HCT116 (cell line): Measurements from ENCODE around the gene FILIP1. TPM values are rescaled to one million over a fixed set of nuclear protein-coding genes. Genes with fewer than 3 reads are reported as not detected.

Experiments used
- ATAC-seq: fragments of 200-7000 bp; cut with Tn5 transposase; 2 replicates; pipeline ENCODE4 v1.9.1; 2020; ENCODE audit warnings: mild to moderate bottlenecking, moderate library complexity
- BruUV-seq: library from RNA; stranded (reverse); fragments of 400-500 nt; replicated peaks from 2 replicates; lab custom pipeline; 2021; lab: Mats Ljungman, UMichigan
- CTCF ChIA-PET: fragments of 300-600 bp; sonication (Branson Sonifier 250); formaldehyde crosslinking; loops from one replicate; lab custom pipeline; 2021; ENCODE audit warnings: antibody characterized with exemption; lab: Charles Lee
- POLR2A ChIA-PET: fragments of 300-600, 350-600 bp; sonication (Branson Sonifier 250); formaldehyde crosslinking; loops from one replicate; lab custom pipeline; 2021; ENCODE audit warnings: antibody characterized with exemption; lab: Charles Lee
- RAD21 ChIA-PET, 2 experiments: fragments of 300-600 bp; sonication (Branson Sonifier 250); formaldehyde crosslinking; loops; one replicate each; lab custom pipeline; 2023; ENCODE audit warnings: low total read pairs in 2 of 2; ENCODE audit not compliant: uncharacterized antibody in 2 of 2, unreplicated experiment in 2 of 2, low non-redundant PET in 1 of 2; lab: Charles Lee
- DNase-seq: peaks from one replicate; pipeline ENCODE4 v3.0.0-alpha.2; 2010; ENCODE audit warnings: low read depth, low spot score
- H2AFZ ChIP-seq: fragments of 200-600 bp; shearing (Covaris generic), sonication (generic); 2 replicates; pipeline ENCODE4 v1.6.1; 2017; ENCODE audit warnings: low read depth, mixed run types, mixed read lengths, antibody characterized with exemption, low read length; ENCODE audit not compliant: poor library complexity, severe bottlenecking
- H3K27ac ChIP-seq: 2 replicates; pipeline ENCODE4 v1.5.1; 2012; ENCODE audit warnings: low read depth, low read length
- H3K27me3 ChIP-seq: fragments of 200-600 bp; sonication (generic); 2 replicates; pipeline ENCODE4 v1.6.1; 2016; ENCODE audit warnings: mixed run types, low read length, mixed read lengths; ENCODE audit not compliant: insufficient read depth
- H3K36me3 ChIP-seq, 2 experiments: fragments of 200-500 bp in 1 of 2; fragments of 200-600 bp in 1 of 2; sonication (Bioruptor generic) in 1 of 2; sonication (generic) in 1 of 2; 2 replicates each; pipeline versions ENCODE4 v1.5.1 to v1.6.1; 2014 to 2016; ENCODE audit warnings: low read length in 2 of 2, inconsistent platforms in 1 of 2, mixed read lengths in 1 of 2, mixed run types in 1 of 2; ENCODE audit not compliant: insufficient read depth in 2 of 2, control insufficient read depth in 1 of 2
- H3K4me1 ChIP-seq, 2 experiments: fragments of 200-600 bp in 1 of 2; sonication (generic) in 1 of 2; 2 replicates each; pipeline versions ENCODE4 v1.5.1 to v1.6.1; 2012 to 2017; ENCODE audit warnings: low read length in 2 of 2, inconsistent platforms in 1 of 2, mild to moderate bottlenecking in 1 of 2, mixed read lengths in 1 of 2, mixed run types in 1 of 2, moderate library complexity in 1 of 2; ENCODE audit not compliant: insufficient read depth in 2 of 2, control insufficient read depth in 1 of 2
- H3K4me2 ChIP-seq: fragments of 200-600 bp; sonication (generic); 2 replicates; pipeline ENCODE4 v1.6.1; 2017; ENCODE audit warnings: mixed run types, low read length, mixed read lengths
- H3K4me3 ChIP-seq, 2 experiments: fragments of 200-600 bp in 1 of 2; sonication (generic) in 1 of 2; replicated peaks in 1 of 2; 2 replicates each; pipeline ENCODE4 v1.5.1; 2011 to 2016; ENCODE audit warnings: low read length in 2 of 2, control low read depth in 1 of 2, low read depth in 1 of 2, mild to moderate bottlenecking in 1 of 2, mixed read lengths in 1 of 2, mixed run types in 1 of 2
- H3K79me2 ChIP-seq: fragments of 200-600 bp; sonication (generic); 2 replicates; pipeline ENCODE4 v1.6.1; 2017; ENCODE audit warnings: mild to moderate bottlenecking, mixed run types, low read length, moderate library complexity, mixed read lengths; ENCODE audit not compliant: insufficient read depth
- H3K9ac ChIP-seq: fragments of 200-600 bp; sonication (generic); 2 replicates; pipeline ENCODE4 v1.6.1; 2016; ENCODE audit warnings: low read length, mixed read lengths
- H3K9me2 ChIP-seq: fragments of 200-600 bp; sonication (generic), shearing (Covaris generic); 2 replicates; pipeline ENCODE4 v1.6.1; 2017; ENCODE audit warnings: mixed run types, mild to moderate bottlenecking, moderate library complexity; ENCODE audit not compliant: insufficient read depth
- H3K9me3 ChIP-seq, 2 experiments: fragments of 200-500 bp in 1 of 2; fragments of 200-600 bp in 1 of 2; sonication (Bioruptor generic) in 1 of 2; sonication (generic) in 1 of 2; 2 replicates each; pipeline ENCODE4 v1.6.1; 2014 to 2017; ENCODE audit warnings: low read length in 2 of 2, mixed read lengths in 2 of 2, inconsistent platforms in 1 of 2, low read depth in 1 of 2, mild to moderate bottlenecking in 1 of 2, mixed run types in 1 of 2, moderate library complexity in 1 of 2; ENCODE audit not compliant: control insufficient read depth in 1 of 2, insufficient read depth in 1 of 2
- H4K20me1 ChIP-seq: fragments of 200-600 bp; sonication (generic), shearing (Covaris generic); 2 replicates; pipeline ENCODE4 v1.6.1; 2017; ENCODE audit warnings: mixed run types, mild to moderate bottlenecking, moderate library complexity; ENCODE audit not compliant: insufficient read depth
- ATF3 ChIP-seq: IDR thresholded peaks from 2 replicates; pipeline ENCODE4 v1.6.1; 2012
- CBX3 ChIP-seq: IDR thresholded peaks from 2 replicates; pipeline ENCODE4 v1.6.1; 2012; ENCODE audit warnings: low read depth
- CEBPB ChIP-seq: IDR thresholded peaks from 2 replicates; pipeline ENCODE4 v1.6.1; 2012; ENCODE audit warnings: low read depth
- EGR1 ChIP-seq: IDR thresholded peaks from 2 replicates; pipeline ENCODE4 v1.6.1; 2012; ENCODE audit warnings: low read depth
- ELF1 ChIP-seq: IDR thresholded peaks from 2 replicates; pipeline ENCODE4 v1.6.1; 2012; ENCODE audit warnings: low read depth, borderline replicate concordance
- EZH2 ChIP-seq: fragments of 200-600 bp; sonication (generic); IDR thresholded peaks from 2 replicates; pipeline ENCODE4 v1.6.1; 2017; ENCODE audit warnings: antibody characterized with exemption, mixed run types
- FOSL1 ChIP-seq: IDR thresholded peaks from 2 replicates; pipeline ENCODE4 v1.6.1; 2012; ENCODE audit warnings: low read depth
- POLR2AphosphoS5 ChIP-seq: IDR thresholded peaks from 2 replicates; pipeline ENCODE4 v1.6.1; 2011; ENCODE audit warnings: mild to moderate bottlenecking, low read depth, low read length, moderate library complexity
- RAD21 ChIP-seq: IDR thresholded peaks from 2 replicates; pipeline ENCODE4 v1.6.1; 2012; ENCODE audit warnings: low read depth, mild to moderate bottlenecking
- SP1 ChIP-seq: IDR thresholded peaks from 2 replicates; pipeline ENCODE4 v1.6.1; 2012; ENCODE audit warnings: low read depth
- SRF ChIP-seq: IDR thresholded peaks from 2 replicates; pipeline ENCODE4 v1.6.1; 2012; ENCODE audit warnings: low read depth
- TCF7L2 ChIP-seq: IDR thresholded peaks from 2 replicates; pipeline ENCODE4 v1.7.0; 2011; ENCODE audit warnings: borderline replicate concordance, inconsistent platforms; ENCODE audit not compliant: insufficient read depth, insufficient read length; ENCODE audit errors: extremely low read depth
- YY1 ChIP-seq: IDR thresholded peaks from 2 replicates; pipeline ENCODE4 v1.6.1; 2011; ENCODE audit warnings: low read length, low read depth, moderate library complexity, mild to moderate bottlenecking; ENCODE audit not compliant: insufficient replicate concordance; ENCODE audit errors: extremely low read depth
- intact Hi-C: fragments of 100-400 bp; cut with micrococcal nuclease; formaldehyde crosslinking; loops from 2 replicates; pipeline ENCODE4 v1.10.0; 2022
- total RNA-seq: library from RNA; stranded (reverse); gene quantifications from one replicate; pipeline ENCODE4 v1.2.1, GENCODE V29; 2021; ENCODE audit not compliant: unreplicated experiment

Gene FILIP1
- total RNA-seq, 1 experiment from 2014 or later = 0.05 TPM

GRCh38 chr6:75492386-75493153, 1.0 kb downstream of the FILIP1 start:
- Histone ChIP-seq H3K36me3 (no peaks in the 10 kb centered on the region), H3K4me2 (no peak overlapping the region), H3K27me3 (no peaks in the 10 kb centered on the region), H3K9me2 (no peaks in the 10 kb centered on the region), H2AFZ (peak overlapping the region; percentile 62), H3K9ac (no peak overlapping the region), H3K9me3 (no peaks in the 10 kb centered on the region), H3K4me3 (no peak overlapping the region), H4K20me1 (no peaks in the 10 kb centered on the region), H3K79me2 (no peaks in the 10 kb centered on the region), H3K4me1 (peaks cover 5 to 11% of the 10 kb centered on the region in 2 experiments; a peak in 3 of 4 replicates), H3K27ac (no peak overlapping the region)
- DNase-seq (no peak), ATAC-seq (no peak)
- CTCF ChIA-PET = no interaction called here
- POLR2A ChIA-PET = no interaction called here
- TF ChIP-seq SRF = no peak
- intact Hi-C loops = no loop called here
- BruUV-seq = no TSS peak
- RAD21 ChIA-PET = no interaction called here

- H3K4me3 ChIP-seq = no peak overlapping the region
- H3K27ac ChIP-seq = no peak overlapping the region
- peaks cover 0 to 4% of the 10 kb centered on the region in 2 experiments; a peak in 3 of 4 replicates for H3K4me1 ChIP-seq
- no peaks in the 10 kb centered on the region for H3K36me3 ChIP-seq
- no peak overlapping the region for H3K4me2 ChIP-seq
- H3K9me3 ChIP-seq = no peaks in the 10 kb centered on the region
- DNase-seq = no peak
- no peak for ATAC-seq
- TF ChIP-seq EGR1 (no peak), YY1 (no peak), POLR2AphosphoS5 (no peak), ELF1 (no peak), ATF3 (no peak), FOSL1 (no peak), SP1 (no peak), TCF7L2 (no peak), CEBPB (no peak), RAD21 (no peak), CBX3 (no peak), EZH2 (no peak)
- H3K27me3 ChIP-seq = no peaks in the 10 kb centered on the region
- H3K9me2 ChIP-seq = no peaks in the 10 kb centered on the region
- no peaks in the 10 kb centered on the region for H3K79me2 ChIP-seq
- ChIA-PET POLR2A (no interaction called here), RAD21 (no interaction called here), CTCF (no interaction called here)
- no TSS peak for BruUV-seq
- intact Hi-C loops = no loop called here
- H3K9ac ChIP-seq = no peak overlapping the region
- no peaks in the 10 kb centered on the region for H4K20me1 ChIP-seq
- no peak overlapping the region for H2AFZ ChIP-seq
Measured at GRCh38 chr6:75491291-75491690, 2.3 kb downstream of the FILIP1 start.
